Keratinocyte (primary cell): ENCODE results near the gene ZBTB46.

Experiments used
- CTCF ChIP-seq, 3 experiments: IDR thresholded peaks in 1 of 3; conservative IDR thresholded peaks in 1 of 3; optimal IDR thresholded peaks in 1 of 3; 2 replicates in 2 of 3; 3 replicates in 1 of 3; pipeline versions ENCODE3 to v1.5.1; 2011; ENCODE audit warnings: low read length in 3 of 3, mild to moderate bottlenecking in 3 of 3, moderate library complexity in 2 of 3, control low read depth in 1 of 3, inconsistent platforms in 1 of 3; ENCODE audit not compliant: insufficient read depth in 2 of 3; ENCODE audit errors: extremely low read depth in 1 of 3
- EZH2 ChIP-seq: IDR thresholded peaks from one replicate; pipeline ENCODE4 v1.6.1; 2012; ENCODE audit warnings: inconsistent platforms, mild to moderate bottlenecking, low read length, moderate library complexity

GRCh38 chr20:63808964-63809674 is 21.9 kb downstream of the ZBTB46 start:
- TF ChIP-seq EZH2 (no peak), CTCF (optimal IDR thresholded peaks at IDR 0.05 in 1 of 3, IDR thresholded peaks at IDR 0.05 in 1 of 3, conservative IDR thresholded peaks at IDR 0.05 in 1 of 3; ENCODE audit: extremely low read depth in 1 of 3, insufficient read depth in 2 of 3, low read length in 3 of 3) (no peak)
